ENCODE data around the gene AKAP13. TPM values are rescaled to one million over a fixed set of nuclear protein-coding genes. Genes with fewer than 3 reads are reported as not detected.

The AKAP13 gene
- total and polyA plus RNA-seq, 2 donors (not counting 1 experiment from before 2014, with no cell fraction given): 73.8 to 358 TPM

DNA sequence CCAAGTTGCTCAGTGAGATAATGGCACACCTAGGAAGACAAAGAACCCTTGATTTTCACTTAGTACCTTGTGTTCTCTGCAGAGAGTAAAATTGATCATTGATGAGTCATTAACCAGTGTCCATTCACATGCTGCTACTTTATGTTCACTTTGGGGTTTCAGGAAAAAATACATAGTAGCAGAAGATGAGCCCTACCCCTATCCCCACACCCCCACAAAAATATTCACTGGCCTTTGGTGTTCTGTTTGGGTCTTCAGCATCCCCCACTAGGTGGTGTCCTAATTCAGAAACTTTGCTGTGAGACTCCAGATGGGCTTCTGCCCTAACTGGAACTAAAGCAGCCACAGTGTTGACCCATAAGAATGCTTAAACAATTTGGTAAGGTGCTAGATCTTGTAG is 235.5 kb downstream of the AKAP13 start:
- peaks cover 19% of the 10 kb centered on the region for H4K20me1 ChIP-seq (ENCODE audit: control insufficient read depth, insufficient read depth, low read length, poor library complexity, severe bottlenecking)
- H3K79me2 ChIP-seq (ENCODE audit: control insufficient read depth, insufficient read depth, low read length): peaks cover 49% of the 10 kb centered on the region
- H3K9ac ChIP-seq (ENCODE audit: low read length): no peak overlapping the region
- Mint-ChIP-seq H3K9me3 (ENCODE audit: insufficient read depth) (no peaks in the 10 kb centered on the region), H3K27ac (no peak overlapping the region), H3K4me3 (no peak overlapping the region), H3K27me3 (no peaks in the 10 kb centered on the region), H3K4me1 (peaks cover 8% of the 10 kb centered on the region)
- DNase-seq: peak; percentile 44
- intact Hi-C loops (cut with micrococcal nuclease): loop anchor here (10.0 kb wide), 1 partner anchor 131 kb away; no protein-coding TSS in a partner anchor
- no peak overlapping the region for H3K4me2 ChIP-seq (replicated peaks; ENCODE audit: low read depth, low read length, poor library complexity, severe bottlenecking)
- no peak overlapping the region for H3K27ac ChIP-seq (ENCODE audit: low read length in 2 of 2)
- H3K27me3 ChIP-seq (replicated peaks in 1 of 4; ENCODE audit: control extremely low read depth in 1 of 4, control insufficient read depth in 3 of 4, insufficient read depth in 4 of 4, low read length in 3 of 4): no peaks in the 10 kb centered on the region
- no peaks in the 10 kb centered on the region for H3K9me3 ChIP-seq (ENCODE audit: control extremely low read depth in 1 of 3, control insufficient read depth in 2 of 3, insufficient read depth in 1 of 3, low read length in 2 of 3)
- no peak overlapping the region for H3K4me3 ChIP-seq (ENCODE audit: control extremely low read depth in 1 of 5, extremely low read depth in 1 of 5, insufficient read depth in 1 of 5, low read depth in 2 of 5, low read length in 4 of 5)
- TF ChIP-seq EZH2 (IDR thresholded peaks at IDR 0.05; ENCODE audit: borderline replicate concordance, insufficient read depth, low read depth, low read length, poor library complexity, severe bottlenecking): no peak
- TF ChIP-seq, protein P1, sequence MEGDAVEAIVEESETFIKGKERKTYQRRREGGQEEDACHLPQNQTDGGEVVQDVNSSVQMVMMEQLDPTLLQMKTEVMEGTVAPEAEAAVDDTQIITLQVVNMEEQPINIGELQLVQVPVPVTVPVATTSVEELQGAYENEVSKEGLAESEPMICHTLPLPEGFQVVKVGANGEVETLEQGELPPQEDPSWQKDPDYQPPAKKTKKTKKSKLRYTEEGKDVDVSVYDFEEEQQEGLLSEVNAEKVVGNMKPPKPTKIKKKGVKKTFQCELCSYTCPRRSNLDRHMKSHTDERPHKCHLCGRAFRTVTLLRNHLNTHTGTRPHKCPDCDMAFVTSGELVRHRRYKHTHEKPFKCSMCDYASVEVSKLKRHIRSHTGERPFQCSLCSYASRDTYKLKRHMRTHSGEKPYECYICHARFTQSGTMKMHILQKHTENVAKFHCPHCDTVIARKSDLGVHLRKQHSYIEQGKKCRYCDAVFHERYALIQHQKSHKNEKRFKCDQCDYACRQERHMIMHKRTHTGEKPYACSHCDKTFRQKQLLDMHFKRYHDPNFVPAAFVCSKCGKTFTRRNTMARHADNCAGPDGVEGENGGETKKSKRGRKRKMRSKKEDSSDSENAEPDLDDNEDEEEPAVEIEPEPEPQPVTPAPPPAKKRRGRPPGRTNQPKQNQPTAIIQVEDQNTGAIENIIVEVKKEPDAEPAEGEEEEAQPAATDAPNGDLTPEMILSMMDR (IDR thresholded peaks at IDR 0.05): peak; percentile 56
- peaks cover 13 to 17% of the 10 kb centered on the region in 2 donors for H3K4me1 ChIP-seq (ENCODE audit: control insufficient read depth in 2 of 2, insufficient read depth in 2 of 2, low read length in 2 of 2)
- CTCF ChIA-PET: interaction anchor here (0.7 to 2.3 kb wide), 5 partner anchors 10 to 115 kb away, joined by 3 to 7 read pairs (median 3); no protein-coding TSS in a partner anchor
- ATAC-seq (ENCODE audit: low read depth): peak; percentile 64
- no peak overlapping the region for H2AFZ ChIP-seq (ENCODE audit: insufficient read depth, low read depth, low read length, poor library complexity, severe bottlenecking)
- peaks cover 9 to 24% of the 10 kb centered on the region in 2 experiments for H3K36me3 ChIP-seq (replicated peaks in 1 of 2; ENCODE audit: control extremely low read depth in 1 of 2, control insufficient read depth in 1 of 2, extremely low read depth in 1 of 2, insufficient read depth in 2 of 2, low read length in 1 of 2)
- POLR2A ChIA-PET: no interaction called here

DNA sequence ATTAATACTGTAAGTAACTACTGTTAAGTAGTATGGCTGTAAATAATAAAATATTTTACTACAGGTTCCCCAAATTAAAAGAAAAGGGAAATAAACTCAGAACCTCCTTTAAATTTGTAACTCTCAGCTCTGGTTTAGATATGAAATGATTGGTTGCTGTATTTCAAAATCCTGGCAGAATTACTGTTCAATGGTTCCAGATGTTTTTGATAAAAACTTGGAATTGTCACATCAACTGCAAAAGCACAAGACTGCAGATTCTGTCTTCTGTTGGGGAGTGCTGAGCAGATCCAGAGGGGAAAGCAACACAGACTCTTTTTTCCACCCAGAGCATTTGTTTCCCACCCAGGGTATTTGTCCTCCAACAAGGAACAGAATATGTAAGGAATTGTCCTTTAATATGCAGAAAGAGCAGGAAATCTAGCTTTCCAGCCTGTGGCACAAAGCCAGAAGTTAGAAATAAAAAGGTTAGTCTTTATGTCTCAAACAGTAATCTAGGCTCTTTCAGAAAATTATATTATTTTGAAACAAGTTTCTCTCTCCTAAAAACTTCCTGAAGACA is 236.2 kb downstream of the AKAP13 start:
- Histone ChIP-seq H3K79me2 (ENCODE audit: control insufficient read depth, insufficient read depth, low read length) (peaks cover 46% of the 10 kb centered on the region), H3K9ac (ENCODE audit: low read length) (no peak overlapping the region), H3K36me3 (replicated peaks in 1 of 2; ENCODE audit: control extremely low read depth in 1 of 2, control insufficient read depth in 1 of 2, extremely low read depth in 1 of 2, insufficient read depth in 2 of 2, low read length in 1 of 2) (peaks cover 6 to 21% of the 10 kb centered on the region in 2 experiments), H3K9me3 (ENCODE audit: control extremely low read depth in 1 of 3, control insufficient read depth in 2 of 3, insufficient read depth in 1 of 3, low read length in 2 of 3) (no peaks in the 10 kb centered on the region), H3K4me3 (ENCODE audit: control extremely low read depth in 1 of 5, extremely low read depth in 1 of 5, insufficient read depth in 1 of 5, low read depth in 2 of 5, low read length in 4 of 5) (no peak overlapping the region), H3K4me2 (replicated peaks; ENCODE audit: low read depth, low read length, poor library complexity, severe bottlenecking) (no peak overlapping the region), H2AFZ (ENCODE audit: insufficient read depth, low read depth, low read length, poor library complexity, severe bottlenecking) (no peak overlapping the region), H3K27ac (ENCODE audit: low read length in 2 of 2) (no peak overlapping the region), H4K20me1 (ENCODE audit: control insufficient read depth, insufficient read depth, low read length, poor library complexity, severe bottlenecking) (peaks cover 16% of the 10 kb centered on the region), H3K27me3 (replicated peaks in 1 of 4; ENCODE audit: control extremely low read depth in 1 of 4, control insufficient read depth in 3 of 4, insufficient read depth in 4 of 4, low read length in 3 of 4) (no peaks in the 10 kb centered on the region), H3K4me1 (ENCODE audit: control insufficient read depth in 2 of 2, insufficient read depth in 2 of 2, low read length in 2 of 2) (peaks cover 13 to 17% of the 10 kb centered on the region in 2 donors)
- POLR2A ChIA-PET: no interaction called here
- no peak for ATAC-seq (ENCODE audit: low read depth)
- Mint-ChIP-seq H3K27me3 (no peaks in the 10 kb centered on the region), H3K4me3 (no peak overlapping the region), H3K9me3 (ENCODE audit: insufficient read depth) (no peaks in the 10 kb centered on the region), H3K27ac (no peak overlapping the region), H3K4me1 (peaks cover 8% of the 10 kb centered on the region)
- DNase-seq: no peak
- TF ChIP-seq, protein P1 (IDR thresholded peaks at IDR 0.05): no peak
- TF ChIP-seq EZH2 (IDR thresholded peaks at IDR 0.05; ENCODE audit: borderline replicate concordance, insufficient read depth, low read depth, low read length, poor library complexity, severe bottlenecking): no peak
- CTCF ChIA-PET: interaction anchor here (0.7 to 2.3 kb wide), 5 partner anchors 9 to 114 kb away, joined by 3 to 7 read pairs (median 3); no protein-coding TSS in a partner anchor
- intact Hi-C loops (cut with micrococcal nuclease): loop anchor here (10.0 kb wide), 1 partner anchor 132 kb away; no protein-coding TSS in a partner anchor

All from B cell (primary cell).